ENCODE results near the gene CYP39A1.
"Not testable (repeated sequence)": the region's sequence is repeated elsewhere in the genome, so short reads cannot be mapped to it uniquely, and the experiment has no call there.

CYP39A1 gene

GRCh38 chr6:46648108-46648507, 4.5 kb downstream of the CYP39A1 start:
- DNase-seq, result not testable (repeated sequence)

GRCh38 chr6:46645265-46645664, 7.4 kb downstream of the CYP39A1 start:
- DNase-seq, result no peak

GRCh38 chr6:46642928-46643751, 9.5 kb downstream of the CYP39A1 start:
- DNase-seq, result peak; percentile 5

DNA sequence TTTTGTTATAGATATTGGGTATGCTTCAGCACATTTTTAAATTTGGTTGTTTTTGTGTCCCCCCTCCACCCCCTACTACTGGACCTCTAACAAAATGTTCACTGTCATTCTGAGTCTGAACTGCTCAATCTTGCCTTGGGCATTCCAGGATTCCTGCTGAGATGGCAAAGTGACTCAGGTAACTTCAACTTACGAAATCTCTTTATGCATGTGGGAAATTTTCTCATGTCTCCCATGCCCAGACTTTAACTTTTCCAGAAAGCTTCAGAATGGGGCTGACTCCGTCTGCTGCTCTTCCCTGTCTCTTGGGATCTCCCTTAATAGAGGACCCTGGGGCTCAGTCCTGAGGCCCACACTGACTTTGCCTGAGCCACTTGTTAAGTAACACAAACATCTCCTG, 14.0 kb downstream of the CYP39A1 start:
- DNase-seq, result no peak

DNA sequence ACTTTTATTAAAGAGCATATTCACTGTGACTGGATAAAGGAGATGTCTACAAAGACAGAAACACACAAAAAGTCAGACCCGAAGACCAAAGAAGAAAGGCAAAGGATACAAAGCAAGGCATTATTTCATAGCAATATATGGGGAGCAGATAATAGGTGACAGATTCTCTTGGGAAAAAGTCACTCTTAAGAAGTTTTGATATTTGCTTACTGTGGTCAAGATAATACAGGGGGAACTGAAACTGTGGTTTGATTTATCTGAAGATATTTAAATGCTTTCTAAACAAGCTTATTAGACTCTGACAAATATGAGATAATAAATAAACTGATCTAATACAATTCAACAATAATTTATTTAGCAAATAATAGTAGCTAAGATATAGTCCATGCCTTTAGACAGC, 14.7 kb downstream of the CYP39A1 start:
- no peak for DNase-seq

DNA sequence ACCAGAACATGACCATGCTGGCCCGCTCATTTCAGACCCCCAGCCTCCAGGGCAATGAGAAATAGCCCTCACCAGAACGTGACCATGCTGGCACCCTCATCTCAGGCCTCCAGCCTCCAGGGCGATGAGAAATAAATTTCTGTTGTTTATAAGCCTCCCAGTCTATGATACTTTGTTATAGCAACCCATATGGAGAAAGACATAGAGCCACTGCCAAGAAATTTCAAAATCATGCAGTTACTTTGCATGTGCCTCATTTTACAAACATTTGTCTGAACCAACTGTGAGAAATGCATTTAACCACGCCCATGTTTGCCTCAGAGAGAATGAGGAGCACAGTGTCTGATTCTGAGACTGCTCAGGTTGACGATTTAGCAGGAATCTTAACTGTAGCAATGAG, 15.5 kb downstream of the CYP39A1 start:
- no peak for DNase-seq

DNA sequence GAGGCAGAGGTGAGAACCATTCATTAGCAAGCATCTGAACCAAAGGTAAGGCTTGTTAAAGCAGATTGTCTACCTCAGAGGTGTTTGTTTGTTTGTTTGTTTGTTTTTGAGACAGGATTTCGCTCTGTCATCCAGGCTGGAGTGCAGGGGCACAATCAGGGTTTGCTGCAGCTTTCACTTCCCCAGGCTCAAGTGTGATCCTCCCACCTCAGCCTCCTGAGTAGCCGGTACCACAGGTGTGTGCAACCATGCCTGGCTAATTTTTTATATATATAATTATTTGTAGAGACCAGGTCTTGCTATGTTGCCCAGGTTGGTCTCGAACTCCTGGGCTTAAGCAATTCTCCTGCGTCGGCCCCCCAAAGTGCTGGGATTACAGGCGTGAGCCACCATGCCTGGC, 17.2 kb downstream of the CYP39A1 start:
- DNase-seq, result no peak

DNA sequence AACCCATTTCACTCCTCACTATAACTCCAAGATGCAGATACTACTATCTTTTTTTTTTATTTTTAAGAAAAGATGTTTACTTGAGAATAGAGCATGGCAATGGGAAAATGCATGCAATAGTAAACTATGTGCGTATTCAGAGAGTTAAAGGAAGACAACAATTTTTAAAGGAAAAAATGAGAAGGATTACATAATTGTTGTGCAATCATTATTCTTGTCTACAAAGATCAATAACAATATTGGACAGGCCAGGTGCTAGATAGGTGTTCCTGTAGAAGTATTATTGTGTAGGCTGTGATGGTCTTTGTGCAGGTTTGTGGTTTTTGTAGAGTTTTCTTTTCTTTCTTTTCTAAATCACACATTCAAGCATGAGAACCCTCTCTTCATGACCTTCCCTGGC, 20.6 kb downstream of the CYP39A1 start:
- DNase-seq, result no peak

DNA sequence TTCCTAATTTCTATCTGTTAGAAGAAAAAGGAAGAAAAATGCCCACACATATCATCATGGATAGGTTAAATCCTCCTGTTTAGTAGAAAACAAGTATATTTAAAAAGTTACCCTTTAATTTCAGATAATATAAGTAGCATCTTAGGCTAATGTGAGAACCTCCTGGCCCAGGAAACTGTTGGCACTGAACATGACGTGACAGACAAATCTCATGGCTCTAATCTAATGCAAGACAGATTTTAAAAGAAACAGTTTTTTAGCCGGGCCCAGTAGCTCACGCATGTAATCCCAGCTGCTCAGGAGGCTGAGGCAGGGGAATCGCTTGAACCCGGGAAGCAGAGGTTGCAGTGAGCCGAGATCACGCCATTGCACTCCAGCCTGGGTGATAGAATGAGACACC, 22.9 kb downstream of the CYP39A1 start:
- DNase-seq, result no peak

- DNase-seq, result no peak
Measured at GRCh38 chr6:46628976-46629375, 23.6 kb downstream of the CYP39A1 start.

GRCh38 chr6:46628498-46628897, 24.1 kb downstream of the CYP39A1 start:
- DNase-seq, result no peak

DNA sequence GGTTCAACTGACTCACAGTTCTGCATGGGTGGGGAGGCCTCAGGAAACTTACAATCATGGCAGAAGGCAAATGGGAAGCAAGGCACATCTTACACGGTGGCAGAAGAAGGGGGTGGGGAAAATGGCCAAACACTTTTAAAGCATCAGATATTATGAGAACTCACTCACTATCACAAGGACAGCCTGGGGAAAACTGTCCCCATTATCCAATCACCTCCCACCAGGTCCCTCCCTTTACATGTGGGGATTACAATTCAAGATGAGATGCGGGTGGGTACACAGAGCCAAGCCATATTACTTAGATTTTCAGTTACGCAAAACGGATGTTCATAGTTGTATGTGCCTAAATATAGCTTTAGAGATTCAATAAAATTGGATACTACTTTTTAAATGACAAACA, 25.6 kb downstream of the CYP39A1 start:
- DNase-seq, result no peak

DNA sequence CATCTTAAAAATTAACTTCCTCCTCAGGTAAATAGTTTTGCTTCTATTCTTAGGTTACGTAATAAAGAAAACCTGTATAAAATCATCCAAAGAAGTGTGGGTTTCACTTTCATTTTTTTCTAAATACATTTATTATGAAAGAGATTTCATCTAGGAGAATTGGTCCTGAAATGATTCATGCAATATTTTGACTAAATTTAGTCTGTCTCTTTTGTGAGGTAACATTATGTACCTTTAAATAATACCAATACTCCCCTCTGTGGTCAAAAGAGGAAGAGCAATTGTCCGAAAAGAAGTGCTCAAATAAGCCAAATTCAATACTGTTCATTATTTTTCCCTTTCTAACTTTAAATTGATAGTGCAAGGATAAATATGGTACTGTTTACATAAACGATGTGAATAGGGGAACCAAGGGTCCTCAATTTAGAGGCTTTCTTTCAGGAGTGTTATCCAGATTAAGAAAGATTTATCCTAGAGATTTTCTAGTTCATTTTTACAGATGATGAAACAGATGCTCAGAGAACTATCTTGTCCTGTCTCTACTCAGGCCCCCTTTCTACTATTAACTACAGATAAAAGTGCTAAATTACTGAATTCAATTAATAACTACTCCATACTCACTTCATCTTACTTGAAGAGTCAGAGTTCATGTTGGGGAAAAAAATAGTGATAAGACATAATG, 26.2 kb downstream of the CYP39A1 start:
- DNase-seq, result no peak

- no peak for DNase-seq
Measured at GRCh38 chr6:46618726-46619125, 33.9 kb downstream of the CYP39A1 start.

- DNase-seq, result no peak
Measured at GRCh38 chr6:46612645-46613044, 40.0 kb downstream of the CYP39A1 start.

DNA sequence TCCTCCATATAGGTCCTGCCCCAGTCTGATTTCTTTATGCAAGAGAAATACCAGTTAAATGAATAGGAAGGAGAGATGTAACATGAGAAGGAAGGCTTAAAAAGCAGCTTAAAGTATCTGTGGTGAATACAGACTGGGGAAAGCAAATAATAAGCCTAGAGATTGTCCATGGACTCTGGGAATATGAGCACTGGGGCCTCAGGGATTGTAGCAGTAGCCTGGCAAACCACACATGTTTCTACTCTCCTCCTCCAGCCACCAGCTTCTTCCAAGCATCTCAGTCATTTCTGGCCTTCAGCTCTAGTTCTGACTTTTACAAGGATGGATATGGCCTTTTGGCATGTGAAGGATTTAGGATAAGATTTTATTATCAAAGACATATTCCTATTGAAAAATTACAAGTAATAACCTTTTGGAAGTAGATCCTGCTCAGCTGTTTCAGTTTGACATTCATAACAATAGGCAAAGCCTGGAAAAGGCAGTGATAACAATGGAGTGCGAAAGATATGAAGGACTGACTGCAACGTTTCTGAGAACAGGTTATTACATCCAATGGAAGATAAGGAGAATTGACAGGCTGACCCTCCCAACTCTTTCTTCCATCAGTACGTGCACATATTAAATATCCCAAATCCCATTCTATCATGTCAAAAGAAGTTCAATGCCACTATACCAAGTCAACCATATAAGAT, 41.6 kb downstream of the CYP39A1 start:
- no peak for DNase-seq

- DNase-seq, result no peak
Measured at GRCh38 chr6:46606338-46606737, 46.3 kb downstream of the CYP39A1 start.

DNA sequence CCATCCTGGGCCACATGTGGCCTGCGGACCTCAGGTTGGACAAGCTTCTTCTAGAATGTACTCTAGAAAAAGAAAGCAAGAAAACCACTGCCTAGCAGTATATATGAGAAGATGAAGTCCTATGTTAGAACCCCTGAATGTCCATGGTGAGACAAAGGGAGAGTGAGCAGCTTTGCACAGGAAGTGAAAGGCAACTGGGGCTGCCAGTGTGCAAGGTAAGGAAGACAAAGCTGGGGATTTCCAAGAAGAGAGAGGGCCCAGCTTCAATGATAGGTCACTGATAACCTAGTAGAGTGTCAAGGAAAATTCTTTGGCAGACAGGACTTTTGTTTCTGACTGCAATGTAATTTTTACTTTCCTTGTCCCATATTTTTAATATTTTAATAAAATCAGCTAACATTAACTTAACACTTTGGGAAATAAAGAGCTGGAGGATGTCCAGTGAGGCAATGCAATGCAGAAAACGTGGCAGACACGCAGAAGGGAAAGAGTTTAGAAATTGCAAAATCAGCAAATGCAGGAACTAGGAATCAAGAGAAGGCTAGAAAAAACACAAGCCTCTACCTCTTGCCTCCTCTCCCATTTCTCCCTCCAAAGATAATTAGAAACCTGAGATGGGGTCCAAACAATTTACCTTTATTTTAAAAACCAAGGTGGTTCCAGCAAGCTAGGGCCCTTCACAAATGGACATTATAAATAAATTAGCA, 47.4 kb downstream of the CYP39A1 start:
- DNase-seq, result no peak

DNA sequence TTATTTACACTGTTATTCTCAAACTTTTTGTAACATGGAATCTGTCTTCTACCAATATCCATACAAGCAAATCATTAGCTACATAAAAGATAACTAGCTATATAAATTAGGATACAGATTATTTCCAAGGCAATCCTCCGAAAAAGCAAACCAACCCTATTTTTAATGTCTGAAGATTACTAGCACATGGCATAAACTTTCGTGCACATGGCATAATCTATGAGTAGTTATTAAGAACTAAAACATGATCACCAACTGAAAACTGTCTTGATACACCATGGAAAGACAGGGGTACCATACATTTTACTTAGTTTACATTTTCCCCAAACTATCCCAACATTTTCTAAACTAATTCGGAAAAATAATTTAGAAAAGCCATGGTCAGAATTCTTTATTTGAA, 54.4 kb downstream of the CYP39A1 start:
- no peak for DNase-seq

- no peak for DNase-seq
Measured at GRCh38 chr6:46592740-46593139, 59.9 kb downstream of the CYP39A1 start.

DNA sequence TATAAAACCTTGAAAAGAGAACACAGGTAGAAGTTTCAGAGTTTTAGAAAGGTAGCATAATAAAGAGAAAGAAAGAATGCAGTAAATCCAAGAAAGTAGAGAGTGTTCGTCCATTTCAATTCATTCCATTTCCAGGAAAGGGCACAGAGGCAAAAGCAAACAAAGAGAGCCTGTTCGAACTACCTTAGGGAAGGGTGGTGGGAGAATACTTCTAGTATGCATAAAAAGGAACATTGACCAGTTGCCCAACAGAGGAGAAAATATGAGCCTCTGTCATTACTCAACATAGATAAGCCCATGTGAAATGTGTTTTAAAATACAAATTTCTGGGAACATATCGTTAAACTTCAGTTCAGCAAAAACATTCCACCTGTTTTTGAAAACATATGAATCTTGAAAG, 60.6 kb downstream of the CYP39A1 start:
- no peak for DNase-seq

DNA sequence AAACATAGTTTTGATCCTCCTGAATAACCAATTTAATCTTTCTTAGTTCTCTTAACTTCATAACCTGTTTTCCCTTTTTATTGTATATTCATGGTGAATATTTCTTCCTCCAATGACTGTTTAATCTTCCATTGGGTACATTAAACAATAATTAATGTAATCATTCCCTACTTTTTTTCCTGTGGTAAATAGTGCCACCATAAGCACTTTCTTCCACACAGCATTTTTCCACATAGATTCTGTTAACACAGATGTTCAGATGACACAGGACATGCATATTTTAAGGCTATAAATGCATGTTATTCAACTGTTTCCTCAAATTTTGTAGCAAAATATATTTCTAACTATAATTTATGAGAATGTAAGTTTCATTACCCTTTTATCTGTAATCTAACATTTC, 61.9 kb downstream of the CYP39A1 start:
- DNase-seq, result no peak

DNA sequence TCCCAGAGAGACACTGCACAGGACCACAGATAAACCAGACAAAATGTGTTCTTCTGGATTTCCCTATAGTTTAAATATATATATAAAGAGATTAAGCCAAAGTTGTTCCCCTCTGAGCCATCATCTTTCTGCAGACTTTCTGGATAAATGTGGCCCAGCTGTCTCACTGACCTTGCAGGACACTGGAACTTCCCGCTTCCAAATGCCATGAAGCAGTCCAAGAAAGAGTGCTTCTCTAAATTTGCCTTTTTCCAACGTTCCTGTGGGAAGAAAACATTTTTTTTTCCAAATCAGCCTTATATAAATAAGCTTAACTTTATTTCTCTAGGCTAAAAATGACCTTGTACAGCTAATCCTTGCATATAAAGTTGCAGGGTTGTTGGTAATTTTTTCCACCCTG, 65.7 kb downstream of the CYP39A1 start:
- DNase-seq, result no peak
